Heart right ventricle (tissue), 16 donors: Measurements from ENCODE around the gene TAF1D. TPM values are rescaled to one million over a fixed set of nuclear protein-coding genes. Genes with fewer than 3 reads are reported as not detected.
"Not testable (repeated sequence)": the region's sequence is repeated elsewhere in the genome, so short reads cannot be mapped to it uniquely, and the experiment has no call there.

Source experiments
- ATAC-seq, 8 donors: fragments of 200-7000 bp; cut with Tn5 transposase; one replicate each; pipeline ENCODE4 v1.9.1; 2020; ENCODE audit warnings: mild to moderate bottlenecking in 8 of 8, moderate library complexity in 8 of 8, moderate number of reproducible peaks in 1 of 8
- DNase-seq, 2 donors: peaks; one replicate each; pipeline ENCODE4 v3.0.0-alpha.2; 2020
- H3K27ac ChIP-seq, 10 donors: fragments of 200-600 bp; sonication (generic) in 2 of 10; one replicate each; pipeline versions ENCODE4 v1.5.0 to v1.8.0; 2020 to 2022; ENCODE audit warnings: mild to moderate bottlenecking in 3 of 10
- H3K27me3 ChIP-seq, 7 donors: fragments of 200-600 bp; one replicate each; pipeline ENCODE4 v1.8.0; 2021 to 2022; ENCODE audit warnings: mild to moderate bottlenecking in 2 of 7
- H3K36me3 ChIP-seq, 9 donors: fragments of 200-600 bp; sonication (generic) in 1 of 9; one replicate each; pipeline versions ENCODE4 v1.5.0 to v1.8.0; 2020 to 2022; ENCODE audit warnings: mild to moderate bottlenecking in 2 of 9
- H3K4me1 ChIP-seq, 9 donors: fragments of 200-600 bp; sonication (generic) in 1 of 9; one replicate each; pipeline versions ENCODE4 v1.5.0 to v1.8.0; 2020 to 2022; ENCODE audit warnings: mild to moderate bottlenecking in 4 of 9
- H3K4me3 ChIP-seq, 10 donors: fragments of 200-600 bp; sonication (generic) in 2 of 10; one replicate each; pipeline versions ENCODE4 v1.5.0 to v1.8.0; 2020 to 2022; ENCODE audit warnings: mild to moderate bottlenecking in 7 of 10, moderate library complexity in 2 of 10
- H3K9me3 ChIP-seq, 11 donors: fragments of 200-600 bp in 10 of 11; sonication (generic) in 2 of 11; one replicate each; pipeline versions ENCODE4 v1.5.0 to v1.8.0; 2013 to 2022; ENCODE audit warnings: mild to moderate bottlenecking in 2 of 11, control low read depth in 1 of 11, moderate library complexity in 1 of 11
- CTCF ChIP-seq, 9 donors: fragments of 200-600 bp; sonication (generic) in 2 of 9; IDR thresholded peaks; one replicate each; pipeline versions ENCODE4 v1.5.0 to v1.8.0; 2021 to 2022; ENCODE audit warnings: antibody characterized with exemption in 9 of 9, mild to moderate bottlenecking in 5 of 9, moderate library complexity in 1 of 9
- WGBS, 2 donors: extraction: QIAGEN DNeasy Blood & Tissue Kit; methylation state at CpG; one replicate each; pipeline ENCODE4 v1.1.7; 2013; ENCODE audit warnings: inconsistent platforms in 1 of 2; 5-methylcytosine and 5-hydroxymethylcytosine counted together
- intact Hi-C, 10 donors: fragments of 100-400 bp; cut with DNase I; formaldehyde crosslinking; loops; one replicate each; pipeline versions ENCODE4 v1.11.1 to v1.14.2; 2022
- polyA plus RNA-seq, 2 donors: library from polyadenylated mRNA; stranded (reverse); fragments of 200-250 nt; gene quantifications; one replicate each; pipeline ENCODE4 v1.2.3, GENCODE V29; 2013
- total RNA-seq, 10 donors: library from RNA; stranded (reverse); fragmentation: NEBNext Ultra II Directional in 3 of 10; extraction: Animal tissue kit (Norgen Biotek cat#: 25700) in 3 of 10; gene quantifications; one replicate each; pipeline versions ENCODE4 v1.2.1 to v1.2.4, GENCODE V29; 2021 to 2023
- donor health status: Arrhythmogenic right ventricular cardiomyopathy.
- donor health status: ischemic (EF 13 %, LVEDD 7.1; RV severe dilation, severe dysfunction).
- donor health status: healthy with polysubstance abuse.
- donor health status: DM: no; HTN: yes; CAD: no.
- donor health status: DM: no; HTN: no; CAD: no.
- donor health status: ischemic (EF 25% LVEDD 6.9; RV normal size, moderate dysfunction).
- donor health status: ischemic (EF 25% LVEDD 5.7; RV mildly dilated, moderate dysfunction).
- donor health status: healthy.
- donor health status: DM: yes; HTN: yes; CAD: no.
- donor health status: Ischemic cardiomyopathy.
- donor health status: ischemic (EF 35%, LVEDD 5.7; RV mildly dilated, moderate dysfunction).
- donor health status: nonischemic (EF 11% LVEDD 7.7; RV severe dilation, severe dysfunction).
- donor health status: DM: yes; HTN: yes; CAD: no.
- donor health status: PGD.
- donor health status: ischemic (EF 29% LVEDD 5.4; RV normal size, mild dysfunction).
- donor health status: nonischemic (EF 23%, LVEDD 6.1; RV moderate dilation, normal function).

The TAF1D gene
- total and polyA plus RNA-seq, 12 donors: 24.0 to 114 (median 33.5) TPM

GRCh38 chr11:93751001-93751400, 9.7 kb upstream of the TAF1D start:
- ATAC-seq (no peak), DNase-seq (no peak)
- Histone ChIP-seq H3K4me1 (peaks cover 0 to 12% (median 0%) of the 10 kb centered on the region in 9 donors), H3K36me3 (peaks cover 0 to 78% (median 18%) of the 10 kb centered on the region in 9 donors), H3K9me3 (no peaks in the 10 kb centered on the region), H3K27ac (no peak overlapping the region), H3K4me3 (no peak overlapping the region), H3K27me3 (no peaks in the 10 kb centered on the region)
- TF ChIP-seq CTCF (IDR thresholded peaks at IDR 0.05): no peak
- WGBS, 2 donors: 77 to 81% methylated on average over 1 of the region's 1 CpG
- intact Hi-C loops: no loop called here

GRCh38 chr11:93747122-93747521, 5.8 kb upstream of the TAF1D start:
- H3K27ac ChIP-seq: no peak overlapping the region
- no peak overlapping the region for H3K4me3 ChIP-seq
- intact Hi-C loops: no loop called here
- no peak for ATAC-seq
- DNase-seq: no peak
- peaks cover 0 to 50% (median 6%) of the 10 kb centered on the region in 9 donors for H3K36me3 ChIP-seq
- TF ChIP-seq CTCF (IDR thresholded peaks at IDR 0.05): no peak
- 87 to 93% methylated on average over 1 of the region's 1 CpG for WGBS, 2 donors
- no peaks in the 10 kb centered on the region for H3K27me3 ChIP-seq
- H3K9me3 ChIP-seq: no peaks in the 10 kb centered on the region
- H3K4me1 ChIP-seq: peaks cover 0 to 46% (median 11%) of the 10 kb centered on the region in 9 donors

- Histone ChIP-seq H3K27me3 (no peaks in the 10 kb centered on the region), H3K9me3 (no peaks in the 10 kb centered on the region), H3K4me1 (peaks cover 0 to 47% (median 12%) of the 10 kb centered on the region in 9 donors), H3K36me3 (peaks cover 0 to 40% (median 6%) of the 10 kb centered on the region in 9 donors), H3K4me3 (no peak overlapping the region), H3K27ac (no peak overlapping the region)
- DNase-seq (no peak), ATAC-seq (no peak)
- 43 to 50% methylated on average over 2 of the region's 2 CpGs for WGBS, 2 donors
- no peak for TF ChIP-seq CTCF (IDR thresholded peaks at IDR 0.05)
- intact Hi-C loops: no loop called here
Measured at GRCh38 chr11:93746101-93746500, 4.8 kb upstream of the TAF1D start.

- Histone ChIP-seq H3K27ac (peak overlapping the region in 9 of 10 donors; percentile 14 to 72 (median 49)), H3K36me3 (peaks cover 0 to 31% (median 0%) of the 10 kb centered on the region in 9 donors), H3K4me1 (peaks cover 0 to 52% (median 14%) of the 10 kb centered on the region in 9 donors), H3K4me3 (peak overlapping the region in 3 of 10 donors; percentile 6 to 14 (median 12))
- ATAC-seq, H3K27me3 ChIP-seq, intact Hi-C loops, H3K9me3 ChIP-seq, DNase-seq: not testable (repeated sequence)
- WGBS, 2 donors: 42 to 46% methylated on average over 12 of the region's 12 CpGs
Measured at GRCh38 chr11:93745005-93745755, 3.9 kb upstream of the TAF1D start.

- no peak for TF ChIP-seq CTCF (IDR thresholded peaks at IDR 0.05)
- Histone ChIP-seq H3K4me1 (peaks cover 0 to 58% (median 19%) of the 10 kb centered on the region in 9 donors), H3K36me3 (peaks cover 0 to 26% (median 0%) of the 10 kb centered on the region in 9 donors), H3K4me3 (peak overlapping the region in 2 of 10 donors; percentile 6 to 14), H3K9me3 (no peaks in the 10 kb centered on the region), H3K27me3 (no peaks in the 10 kb centered on the region), H3K27ac (peak overlapping the region in 8 of 10 donors; percentile 31 to 72 (median 50))
- no peak for DNase-seq
- WGBS, 2 donors: 55 to 57% methylated on average over 7 of the region's 7 CpGs
- ATAC-seq: no peak
- intact Hi-C loops: loop anchor here in 4 of 10 donors (5.0 kb wide), 2 partner anchors 38 to 82 kb away; partner anchors contain the start of genes MED17 (in 4 of the 4) and CEP295 (in 1 of the 4)
Measured at GRCh38 chr11:93744669-93745004, 3.3 kb upstream of the TAF1D start.
